PFSK-1 (cell line): ENCODE measurements around the gene PRUNE1.

ENCODE experiments used
- FOXP2 ChIP-seq: optimal IDR thresholded peaks from 2 replicates; pipeline ENCODE3; 2011; ENCODE audit warnings: borderline replicate concordance, control low read depth, inconsistent platforms; ENCODE audit not compliant: insufficient read depth; ENCODE audit errors: extremely low read length, extremely low read depth
- POLR2AphosphoS5 ChIP-seq: IDR thresholded peaks from 2 replicates; pipeline ENCODE4 v1.6.1; 2012; ENCODE audit warnings: low read depth, mild to moderate bottlenecking, control low read depth, low read length, moderate library complexity
- SIN3A ChIP-seq: IDR thresholded peaks from 2 replicates; pipeline ENCODE4 v1.6.1; 2012; ENCODE audit warnings: mild to moderate bottlenecking, low read length, moderate library complexity, borderline replicate concordance; ENCODE audit not compliant: insufficient read depth
- TAF1 ChIP-seq: IDR thresholded peaks from 2 replicates; pipeline ENCODE4 v1.6.1; 2012; ENCODE audit warnings: low read length, control low read depth, borderline replicate concordance; ENCODE audit not compliant: insufficient read depth
- TF ChIP-seq, protein P1 (sequence below), 2 experiments: IDR thresholded peaks; 2 replicates each; pipeline versions ENCODE4 v1.6.1 to v1.8.0; 2011 to 2012; ENCODE audit warnings: low read depth in 2 of 2, low read length in 2 of 2, control low read depth in 1 of 2, inconsistent platforms in 1 of 2, mild to moderate bottlenecking in 1 of 2, moderate library complexity in 1 of 2; ENCODE audit not compliant: insufficient read depth in 1 of 2

Gene PRUNE1

DNA sequence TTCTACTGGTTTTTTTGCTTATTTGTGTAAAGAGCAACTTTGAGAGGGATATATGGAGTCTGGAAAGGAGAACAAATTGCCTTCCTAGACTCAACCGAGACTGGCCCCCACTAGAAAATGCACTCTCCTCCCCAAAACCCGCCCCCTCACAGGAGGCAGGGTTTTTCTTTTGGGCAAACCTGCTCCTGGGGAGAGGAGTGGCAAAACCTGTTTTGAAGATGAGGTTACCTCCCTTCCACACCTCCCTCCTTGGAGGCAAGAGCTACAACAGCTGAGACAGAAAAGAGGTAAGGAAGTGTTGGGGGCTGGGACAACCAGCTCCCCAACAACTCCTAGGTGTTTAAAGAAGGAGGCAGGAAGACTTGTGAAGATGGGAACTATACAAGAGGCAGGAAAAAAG is 28.1 kb downstream of the PRUNE1 start, which contains the start of gene BNIPL:
TSS of gene BNIPL (plus strand) at position 231 of the 400 bp plus-strand sequence. CDS start at position 371, 140 bp downstream.
- TF ChIP-seq, protein P1, sequence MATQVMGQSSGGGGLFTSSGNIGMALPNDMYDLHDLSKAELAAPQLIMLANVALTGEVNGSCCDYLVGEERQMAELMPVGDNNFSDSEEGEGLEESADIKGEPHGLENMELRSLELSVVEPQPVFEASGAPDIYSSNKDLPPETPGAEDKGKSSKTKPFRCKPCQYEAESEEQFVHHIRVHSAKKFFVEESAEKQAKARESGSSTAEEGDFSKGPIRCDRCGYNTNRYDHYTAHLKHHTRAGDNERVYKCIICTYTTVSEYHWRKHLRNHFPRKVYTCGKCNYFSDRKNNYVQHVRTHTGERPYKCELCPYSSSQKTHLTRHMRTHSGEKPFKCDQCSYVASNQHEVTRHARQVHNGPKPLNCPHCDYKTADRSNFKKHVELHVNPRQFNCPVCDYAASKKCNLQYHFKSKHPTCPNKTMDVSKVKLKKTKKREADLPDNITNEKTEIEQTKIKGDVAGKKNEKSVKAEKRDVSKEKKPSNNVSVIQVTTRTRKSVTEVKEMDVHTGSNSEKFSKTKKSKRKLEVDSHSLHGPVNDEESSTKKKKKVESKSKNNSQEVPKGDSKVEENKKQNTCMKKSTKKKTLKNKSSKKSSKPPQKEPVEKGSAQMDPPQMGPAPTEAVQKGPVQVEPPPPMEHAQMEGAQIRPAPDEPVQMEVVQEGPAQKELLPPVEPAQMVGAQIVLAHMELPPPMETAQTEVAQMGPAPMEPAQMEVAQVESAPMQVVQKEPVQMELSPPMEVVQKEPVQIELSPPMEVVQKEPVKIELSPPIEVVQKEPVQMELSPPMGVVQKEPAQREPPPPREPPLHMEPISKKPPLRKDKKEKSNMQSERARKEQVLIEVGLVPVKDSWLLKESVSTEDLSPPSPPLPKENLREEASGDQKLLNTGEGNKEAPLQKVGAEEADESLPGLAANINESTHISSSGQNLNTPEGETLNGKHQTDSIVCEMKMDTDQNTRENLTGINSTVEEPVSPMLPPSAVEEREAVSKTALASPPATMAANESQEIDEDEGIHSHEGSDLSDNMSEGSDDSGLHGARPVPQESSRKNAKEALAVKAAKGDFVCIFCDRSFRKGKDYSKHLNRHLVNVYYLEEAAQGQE (IDR thresholded peaks at IDR 0.05; ENCODE audit: insufficient read depth in 1 of 2, low read depth in 2 of 2, low read length in 2 of 2), result no peak
- TF ChIP-seq SIN3A, result no peak
- TF ChIP-seq POLR2AphosphoS5, result no peak
- no peak for TF ChIP-seq FOXP2
- no peak for TF ChIP-seq TAF1

DNA sequence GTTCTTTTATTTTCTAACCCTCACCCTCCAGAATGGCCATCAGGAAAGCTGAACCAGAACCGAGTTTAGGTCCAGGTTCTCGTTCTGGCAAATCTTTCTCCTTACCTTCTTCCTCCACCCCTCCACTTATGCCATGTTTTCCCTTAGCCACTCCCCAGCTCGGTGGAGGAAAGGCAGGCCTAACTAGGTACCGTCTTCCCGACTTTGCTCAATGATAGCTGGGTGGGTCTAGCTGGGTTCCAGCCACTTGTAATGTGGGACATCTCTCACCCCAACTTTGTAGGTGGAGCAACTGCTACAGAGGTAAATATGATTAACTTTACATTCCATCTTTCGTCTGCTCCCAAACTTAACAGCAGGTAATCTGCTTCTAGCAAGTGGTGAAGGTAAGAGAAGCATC is 28.8 kb downstream of the PRUNE1 start:
- TF ChIP-seq FOXP2 (no peak), POLR2AphosphoS5 (no peak), TAF1 (no peak), SIN3A (no peak)
- TF ChIP-seq, protein P1 (IDR thresholded peaks at IDR 0.05; ENCODE audit: insufficient read depth in 1 of 2, low read depth in 2 of 2, low read length in 2 of 2), result no peak

DNA sequence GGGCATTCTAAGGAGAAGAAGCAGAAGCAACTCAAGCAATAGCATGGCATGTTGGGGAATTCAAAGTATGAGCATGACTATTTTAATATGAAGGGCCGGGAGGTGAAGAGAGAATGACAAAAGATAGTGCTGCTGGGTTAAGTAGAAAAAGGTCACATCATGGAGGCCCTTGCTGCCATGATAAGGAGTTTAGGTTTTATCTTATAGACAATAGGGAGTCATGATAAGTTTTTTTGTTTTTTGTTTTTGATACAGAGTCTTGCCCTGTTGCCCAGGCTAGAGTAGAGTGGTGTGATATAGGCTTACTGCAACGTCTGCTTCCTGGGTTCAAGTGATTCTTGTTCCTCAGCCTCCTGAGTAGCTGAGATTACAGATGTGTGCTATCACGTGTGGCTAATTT is 31.3 kb downstream of the PRUNE1 start:
- TF ChIP-seq SIN3A, result no peak
- TF ChIP-seq TAF1, result no peak
- TF ChIP-seq POLR2AphosphoS5, result no peak
- TF ChIP-seq, protein P1 (IDR thresholded peaks at IDR 0.05; ENCODE audit: insufficient read depth in 1 of 2, low read depth in 2 of 2, low read length in 2 of 2), result no peak
- TF ChIP-seq FOXP2, result no peak

DNA sequence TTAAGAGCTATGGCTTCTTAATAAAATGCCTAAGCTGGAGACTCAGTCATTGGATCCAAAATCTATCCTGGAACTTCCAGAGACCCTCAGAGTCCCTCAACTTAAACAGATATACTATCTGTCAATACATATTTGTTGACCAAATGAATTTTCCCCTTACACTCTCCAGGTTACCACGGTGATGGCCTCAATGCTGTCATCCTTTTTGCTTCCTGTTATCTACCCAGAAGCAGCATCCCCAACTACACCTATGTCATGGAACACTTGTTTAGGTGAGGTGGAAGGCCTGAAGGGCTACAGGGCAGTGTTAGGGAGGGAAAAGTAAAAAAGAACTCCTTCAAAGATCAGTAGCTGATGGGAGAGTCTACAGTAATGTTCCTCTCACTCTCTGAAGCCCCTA is 34.9 kb downstream of the PRUNE1 start:
- TF ChIP-seq POLR2AphosphoS5, result no peak
- TF ChIP-seq SIN3A, result no peak
- TF ChIP-seq TAF1, result no peak
- TF ChIP-seq FOXP2, result no peak

DNA sequence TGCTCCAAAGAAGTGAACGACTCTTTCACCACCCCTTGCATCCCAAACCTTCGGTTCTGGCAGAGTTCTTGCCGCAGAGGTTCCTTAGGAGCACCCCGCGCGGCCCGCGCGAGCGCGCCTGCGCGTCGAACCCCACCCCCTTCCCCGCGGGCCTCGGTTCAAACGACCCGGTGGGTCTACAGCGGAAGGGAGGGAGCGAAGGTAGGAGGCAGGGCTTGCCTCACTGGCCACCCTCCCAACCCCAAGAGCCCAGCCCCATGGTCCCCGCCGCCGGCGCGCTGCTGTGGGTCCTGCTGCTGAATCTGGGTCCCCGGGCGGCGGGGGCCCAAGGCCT is 39.3 kb downstream of the PRUNE1 start, which contains the start of gene C1orf56:
TSS of gene C1orf56 (plus strand) at position 161 of the 334 bp plus-strand sequence. CDS start at position 258, 97 bp downstream.
- TF ChIP-seq SIN3A (no peak), FOXP2 (peak; percentile 77), POLR2AphosphoS5 (peak; percentile 55; the same call in 1 of the 2 replicates), TAF1 (peak; percentile 50; the same call in 1 of the 2 replicates)

DNA sequence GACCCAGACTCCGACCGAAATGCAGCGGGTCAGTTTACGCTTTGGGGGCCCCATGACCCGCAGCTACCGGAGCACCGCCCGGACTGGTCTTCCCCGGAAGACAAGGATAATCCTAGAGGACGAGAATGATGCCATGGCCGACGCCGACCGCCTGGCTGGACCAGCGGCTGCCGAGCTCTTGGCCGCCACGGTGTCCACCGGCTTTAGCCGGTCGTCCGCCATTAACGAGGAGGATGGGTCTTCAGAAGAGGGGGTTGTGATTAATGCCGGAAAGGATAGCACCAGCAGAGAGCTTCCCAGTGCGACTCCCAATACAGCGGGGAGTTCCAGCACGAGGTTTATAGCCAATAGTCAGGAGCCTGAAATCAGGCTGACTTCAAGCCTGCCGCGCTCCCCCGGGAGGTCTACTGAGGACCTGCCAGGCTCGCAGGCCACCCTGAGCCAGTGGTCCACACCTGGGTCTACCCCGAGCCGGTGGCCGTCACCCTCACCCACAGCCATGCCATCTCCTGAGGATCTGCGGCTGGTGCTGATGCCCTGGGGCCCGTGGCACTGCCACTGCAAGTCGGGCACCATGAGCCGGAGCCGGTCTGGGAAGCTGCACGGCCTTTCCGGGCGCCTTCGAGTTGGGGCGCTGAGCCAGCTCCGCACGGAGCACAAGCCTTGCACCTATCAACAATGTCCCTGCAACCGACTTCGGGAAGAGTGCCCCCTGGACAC is 39.8 kb downstream of the PRUNE1 start:
- TF ChIP-seq TAF1, result 0 out of 2 replicates have a peak, but pooled peaks have one; percentile 1
- TF ChIP-seq, protein P1 (IDR thresholded peaks at IDR 0.05; ENCODE audit: insufficient read depth in 1 of 2, low read depth in 2 of 2, low read length in 2 of 2), result no peak
- no peak for TF ChIP-seq SIN3A
- peak; percentile 17; the same call in 1 of the 2 replicates for TF ChIP-seq POLR2AphosphoS5
- TF ChIP-seq FOXP2, result peak; percentile 60
